NCI-H2107 (cell line): ENCODE data around the gene IFNAR1.
"Not testable (repeated sequence)": the region's sequence is repeated elsewhere in the genome, so short reads cannot be mapped to it uniquely, and the experiment has no call there.

ENCODE experiments used
- DNase-seq: peaks from one replicate; lab custom pipeline; 2025; lab: John Stamatoyannopoulos, UW

Gene IFNAR1

DNA sequence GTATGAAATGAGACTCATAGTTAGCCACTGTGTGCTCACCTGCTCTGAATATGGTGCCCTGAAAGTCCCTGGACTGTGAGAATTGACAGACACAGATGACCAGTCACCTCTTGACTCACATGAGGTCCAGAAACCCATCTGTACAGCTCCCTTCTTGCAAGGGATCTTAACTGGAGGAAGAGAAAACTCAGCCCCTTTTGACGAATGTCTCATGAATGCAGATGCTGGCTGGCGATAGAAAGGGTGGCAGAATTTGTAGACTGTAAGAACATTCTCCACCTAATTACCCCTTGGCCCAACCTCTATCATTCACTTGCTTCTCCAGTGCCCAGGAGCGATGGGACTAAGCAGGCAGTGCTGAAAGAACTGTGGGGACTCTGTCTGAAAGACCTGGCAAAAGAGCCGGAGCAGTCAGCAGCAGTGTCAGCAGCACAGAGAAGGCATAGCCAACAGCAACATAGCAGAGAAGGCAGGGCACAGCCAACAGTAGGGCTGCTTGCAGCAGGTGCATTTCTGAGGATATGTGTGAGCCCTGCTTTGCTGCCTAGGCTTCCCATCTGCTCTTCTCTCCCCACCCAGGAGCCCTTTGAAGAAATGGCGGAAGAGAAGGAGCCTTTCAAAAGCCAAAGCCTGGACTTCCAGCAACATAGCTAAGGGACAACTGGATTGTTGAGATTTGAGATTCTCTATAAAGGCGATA is 52.6 kb downstream of the IFNAR1 start:
- no peak for DNase-seq

- no peak for DNase-seq
Measured at GRCh38 chr21:33378081-33378480, 53.3 kb downstream of the IFNAR1 start.

GRCh38 chr21:33379934-33380333 is 55.2 kb downstream of the IFNAR1 start:
- not testable (repeated sequence) for DNase-seq

DNA sequence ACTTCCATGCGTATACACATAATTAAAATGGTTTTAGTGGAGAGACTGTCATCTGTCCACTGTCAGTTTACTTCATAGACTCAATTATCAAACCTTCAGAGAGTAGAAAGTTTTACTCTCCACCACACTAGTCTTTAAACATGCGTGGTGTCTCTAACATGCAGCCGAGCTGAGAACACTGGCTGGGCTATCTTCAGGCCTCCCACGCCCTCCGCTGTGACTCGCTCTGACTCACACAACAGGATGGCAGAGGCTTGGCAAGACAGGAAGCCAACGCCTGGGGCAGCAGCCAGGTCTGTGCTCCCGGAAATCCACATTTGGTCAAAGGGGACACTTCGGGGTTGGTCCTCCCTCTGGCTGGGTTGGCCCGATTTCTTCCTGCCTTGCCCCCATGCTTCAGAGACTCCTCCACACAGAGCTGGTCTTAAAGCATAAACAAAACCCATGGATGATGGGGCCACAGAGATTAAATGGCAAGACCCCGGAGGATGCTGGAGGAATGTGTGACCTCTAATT is 55.8 kb downstream of the IFNAR1 start:
- no peak for DNase-seq

GRCh38 chr21:33381381-33381780 is 56.6 kb downstream of the IFNAR1 start:
- DNase-seq: not testable (repeated sequence)

GRCh38 chr21:33383056-33383888 is 58.5 kb downstream of the IFNAR1 start:
- no peak for DNase-seq

GRCh38 chr21:33384841-33385331 is 60.1 kb downstream of the IFNAR1 start:
- no peak for DNase-seq

- no peak for DNase-seq
Measured at GRCh38 chr21:33386222-33386784, 61.5 kb downstream of the IFNAR1 start.

- no peak for DNase-seq
Measured at GRCh38 chr21:33387294-33387693, 62.5 kb downstream of the IFNAR1 start.

- no peak for DNase-seq
Measured at GRCh38 chr21:33388188-33388587, 63.4 kb downstream of the IFNAR1 start.

GRCh38 chr21:33390479-33390878 is 65.7 kb downstream of the IFNAR1 start:
- DNase-seq: no peak

DNA sequence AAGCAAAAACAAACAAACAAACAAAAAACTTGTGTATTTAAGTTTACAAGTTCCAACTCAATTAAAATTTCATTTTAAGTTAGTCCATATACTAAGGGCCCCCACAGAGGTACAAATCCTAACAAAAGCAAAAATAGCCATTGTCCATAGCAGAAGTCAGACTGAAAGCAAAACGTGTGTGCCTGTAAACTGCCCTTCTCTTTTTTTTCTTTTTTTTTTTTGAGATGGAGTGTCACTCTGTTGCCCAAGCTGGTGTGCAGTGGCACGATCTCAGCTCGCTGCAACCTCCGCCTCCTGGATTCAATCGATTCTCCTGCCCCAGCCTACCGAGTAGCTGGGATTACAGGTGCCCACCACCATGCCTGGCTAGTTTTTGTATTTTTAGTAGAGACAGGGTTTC is 66.9 kb downstream of the IFNAR1 start:
- DNase-seq: no peak

DNA sequence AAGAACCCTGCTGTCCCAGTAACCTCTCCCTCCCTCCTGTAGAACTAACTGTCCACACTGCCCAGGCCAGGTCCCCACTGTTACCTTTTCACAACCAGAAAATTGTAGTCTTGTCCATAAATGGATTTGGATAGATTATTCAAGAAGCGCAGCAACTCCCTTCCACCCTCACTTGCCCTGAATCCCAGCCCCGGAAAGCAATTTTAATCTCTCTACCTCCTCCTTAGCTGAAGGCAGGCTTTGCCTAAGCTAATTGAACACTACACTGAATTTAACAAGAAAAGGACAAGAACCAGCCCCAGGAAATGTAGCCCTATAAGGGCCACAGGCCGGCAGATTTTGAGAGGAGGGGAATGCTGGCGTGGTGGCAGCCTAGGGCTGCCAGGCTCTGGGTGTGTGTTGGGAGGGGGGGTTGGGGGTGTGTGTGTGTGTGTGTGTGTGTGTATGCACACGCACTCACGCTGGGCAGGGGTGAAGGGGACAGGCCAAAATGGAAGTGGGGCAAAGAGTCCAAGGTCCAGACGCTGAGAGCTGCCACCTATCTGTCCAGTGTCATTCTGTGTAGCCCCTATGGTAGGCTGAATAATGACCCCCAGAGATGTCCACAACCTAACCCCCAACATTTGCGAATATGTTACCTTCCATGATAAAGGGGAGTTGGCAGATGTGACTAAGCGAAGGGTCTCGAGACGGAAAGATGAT is 67.7 kb downstream of the IFNAR1 start:
- no peak for DNase-seq

DNA sequence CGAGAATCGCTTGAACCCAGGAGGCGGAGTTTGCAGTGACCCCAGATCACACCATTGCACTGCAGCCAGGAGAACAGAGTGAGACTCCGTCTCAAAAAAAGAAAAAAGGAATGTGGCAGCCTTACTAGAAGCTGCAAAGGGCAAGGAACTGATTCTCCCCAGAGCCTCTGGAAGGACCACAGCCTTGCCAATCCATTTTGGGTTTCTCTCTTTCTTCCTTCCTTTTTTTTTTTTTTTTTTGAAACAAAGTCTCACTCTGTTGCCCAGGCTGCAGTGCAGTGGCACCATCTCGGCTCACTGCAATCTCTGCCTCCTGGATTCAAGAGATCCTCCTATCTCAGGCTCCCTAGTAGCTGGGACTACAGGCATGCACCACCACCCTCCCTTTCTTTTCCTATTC is 68.6 kb downstream of the IFNAR1 start:
- DNase-seq: no peak

- DNase-seq: no peak
Measured at GRCh38 chr21:33394260-33394659, 69.5 kb downstream of the IFNAR1 start.

- no peak for DNase-seq
Measured at GRCh38 chr21:33395891-33396331, 71.1 kb downstream of the IFNAR1 start.

DNA sequence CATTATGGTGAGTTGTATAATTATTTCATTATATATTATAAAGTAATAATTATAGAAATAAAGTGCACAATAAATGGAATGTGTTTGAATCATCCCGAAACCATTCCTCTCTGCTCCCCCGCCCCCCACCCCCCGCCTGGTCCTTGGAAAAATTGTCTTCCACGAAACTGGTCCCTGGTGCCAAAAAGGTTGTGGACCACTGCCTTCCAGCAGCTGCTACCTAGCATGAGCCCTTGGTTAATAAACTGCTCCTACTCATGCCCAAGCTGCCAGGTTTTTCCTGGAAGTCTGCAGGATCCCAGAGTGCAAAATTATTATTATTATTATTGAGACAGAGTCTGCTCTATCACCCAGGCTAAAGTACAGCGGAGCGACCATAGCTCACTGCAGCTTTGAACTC is 71.7 kb downstream of the IFNAR1 start:
- no peak for DNase-seq

GRCh38 chr21:33396951-33397350 is 72.2 kb downstream of the IFNAR1 start:
- DNase-seq: no peak

DNA sequence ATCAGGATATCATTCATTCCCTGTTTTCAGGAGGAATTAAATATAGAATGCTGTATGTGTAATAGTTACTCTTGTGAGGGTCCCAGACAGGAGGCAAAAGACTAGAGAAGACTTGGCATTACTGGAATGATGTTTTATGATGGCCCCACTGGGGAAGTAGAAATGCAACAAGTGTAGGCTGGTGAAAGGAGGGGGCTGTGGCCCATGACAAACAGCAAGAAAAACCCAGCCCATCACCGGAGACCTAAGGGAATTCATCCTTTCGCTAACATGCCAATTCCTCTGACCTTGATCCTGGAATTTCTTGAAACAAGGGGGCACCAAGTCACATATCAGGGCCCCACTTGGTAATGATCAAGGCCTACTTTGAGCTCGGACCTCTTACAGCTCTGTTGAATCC is 72.9 kb downstream of the IFNAR1 start:
- no peak for DNase-seq

- no peak for DNase-seq
Measured at GRCh38 chr21:33398361-33398760, 73.6 kb downstream of the IFNAR1 start.

- no peak for DNase-seq
Measured at GRCh38 chr21:33401630-33401992, 76.8 kb downstream of the IFNAR1 start.
